ENCODE results near the gene CACNA2D3. TPM values are rescaled to one million over a fixed set of nuclear protein-coding genes. Genes with fewer than 3 reads are reported as not detected.

Gene CACNA2D3
- total RNA-seq, 1 donor from 2014 or later: 0.70 TPM

GRCh38 chr3:54621184-54621583 lies 498.8 kb downstream of the CACNA2D3 start:
- Mint-ChIP-seq H3K27ac (ENCODE audit: unreplicated experiment) (no peak overlapping the region), H3K36me3 (ENCODE audit: low read depth, unreplicated experiment) (no peaks in the 10 kb centered on the region)
- no peak for FAIRE-seq

GRCh38 chr3:54622678-54623077 lies 500.3 kb downstream of the CACNA2D3 start:
- no peak for TF ChIP-seq EZH2 (IDR thresholded peaks at IDR 0.05; ENCODE audit: insufficient read depth, low read length)
- TF ChIP-seq CTCF (IDR thresholded peaks at IDR 0.05; ENCODE audit: insufficient read depth, low read depth, low read length): no peak
- DNase-seq (ENCODE audit: low read depth) (no peak), FAIRE-seq (no peak)
- H3K9ac ChIP-seq (ENCODE audit: low read length): no peak overlapping the region
- no peak overlapping the region for H3K4me2 ChIP-seq (ENCODE audit: low read length)
- H3K79me2 ChIP-seq (ENCODE audit: insufficient read depth, low read length): no peaks in the 10 kb centered on the region
- H3K4me3 ChIP-seq (ENCODE audit: insufficient read depth, low read depth, low read length): no peak overlapping the region
- no peaks in the 10 kb centered on the region for H3K4me1 Mint-ChIP-seq (ENCODE audit: low read depth, unreplicated experiment)
- H3K4me1 ChIP-seq (ENCODE audit: insufficient read depth, low read length): peaks cover 2% of the 10 kb centered on the region
- H3K27me3 ChIP-seq (ENCODE audit: insufficient read depth, low read length): no peaks in the 10 kb centered on the region
- no peak overlapping the region for H3K27ac ChIP-seq (ENCODE audit: low read depth, low read length)
- H4K20me1 ChIP-seq (ENCODE audit: insufficient read depth, low read length): no peaks in the 10 kb centered on the region
- H3K36me3 ChIP-seq (ENCODE audit: insufficient read depth, low read length): no peaks in the 10 kb centered on the region
- H3K36me3 Mint-ChIP-seq (ENCODE audit: low read depth, unreplicated experiment): no peaks in the 10 kb centered on the region
- no peak overlapping the region for H2AFZ ChIP-seq (ENCODE audit: low read depth, low read length)
- no peaks in the 10 kb centered on the region for H3K9me3 ChIP-seq (ENCODE audit: insufficient read depth, low read depth, low read length)
- no peak overlapping the region for H3K27ac Mint-ChIP-seq (ENCODE audit: unreplicated experiment)
- no peaks in the 10 kb centered on the region for H3K9me3 Mint-ChIP-seq (ENCODE audit: unreplicated experiment)
- H3K27me3 Mint-ChIP-seq (ENCODE audit: low read depth, unreplicated experiment): peaks cover 33% of the 10 kb centered on the region
- H3K4me3 Mint-ChIP-seq (ENCODE audit: unreplicated experiment): no peak overlapping the region

More at GRCh38 chr3:54621184-54621583, 498.8 kb downstream of the CACNA2D3 start:
- Histone ChIP-seq H3K79me2 (ENCODE audit: insufficient read depth, low read length) (no peaks in the 10 kb centered on the region), H3K4me2 (ENCODE audit: low read length) (no peak overlapping the region), H3K27ac (ENCODE audit: low read depth, low read length) (no peak overlapping the region), H3K36me3 (ENCODE audit: insufficient read depth, low read length) (no peaks in the 10 kb centered on the region), H4K20me1 (ENCODE audit: insufficient read depth, low read length) (no peaks in the 10 kb centered on the region), H3K9me3 (ENCODE audit: insufficient read depth, low read depth, low read length) (no peaks in the 10 kb centered on the region), H3K4me1 (ENCODE audit: insufficient read depth, low read length) (peaks cover 2% of the 10 kb centered on the region), H3K27me3 (ENCODE audit: insufficient read depth, low read length) (no peaks in the 10 kb centered on the region), H3K4me3 (ENCODE audit: insufficient read depth, low read depth, low read length) (no peak overlapping the region), H2AFZ (ENCODE audit: low read depth, low read length) (no peak overlapping the region), H3K9ac (ENCODE audit: low read length) (no peak overlapping the region)
- Mint-ChIP-seq H3K4me1 (ENCODE audit: low read depth, unreplicated experiment) (no peaks in the 10 kb centered on the region), H3K9me3 (ENCODE audit: unreplicated experiment) (no peaks in the 10 kb centered on the region), H3K27me3 (ENCODE audit: low read depth, unreplicated experiment) (peaks cover 33% of the 10 kb centered on the region), H3K4me3 (ENCODE audit: unreplicated experiment) (no peak overlapping the region)
- DNase-seq (ENCODE audit: low read depth): peak; percentile 5
- TF ChIP-seq EZH2 (IDR thresholded peaks at IDR 0.05; ENCODE audit: insufficient read depth, low read length): no peak
- no peak for TF ChIP-seq CTCF (IDR thresholded peaks at IDR 0.05; ENCODE audit: insufficient read depth, low read depth, low read length)

GRCh38 chr3:54625805-54626787 lies 503.7 kb downstream of the CACNA2D3 start:
- no peaks in the 10 kb centered on the region for H3K9me3 Mint-ChIP-seq (ENCODE audit: unreplicated experiment)
- FAIRE-seq (no peak), DNase-seq (ENCODE audit: low read depth) (no peak)
- Histone ChIP-seq H3K9me3 (ENCODE audit: insufficient read depth, low read depth, low read length) (no peaks in the 10 kb centered on the region), H3K4me2 (ENCODE audit: low read length) (no peak overlapping the region), H4K20me1 (ENCODE audit: insufficient read depth, low read length) (no peaks in the 10 kb centered on the region), H3K4me1 (ENCODE audit: insufficient read depth, low read length) (peaks cover 2% of the 10 kb centered on the region), H3K27ac (ENCODE audit: low read depth, low read length) (no peak overlapping the region), H3K79me2 (ENCODE audit: insufficient read depth, low read length) (no peaks in the 10 kb centered on the region), H2AFZ (ENCODE audit: low read depth, low read length) (no peak overlapping the region), H3K36me3 (ENCODE audit: insufficient read depth, low read length) (no peaks in the 10 kb centered on the region), H3K9ac (ENCODE audit: low read length) (no peak overlapping the region), H3K4me3 (ENCODE audit: insufficient read depth, low read depth, low read length) (no peak overlapping the region), H3K27me3 (ENCODE audit: insufficient read depth, low read length) (no peaks in the 10 kb centered on the region)
- H3K27me3 Mint-ChIP-seq (ENCODE audit: low read depth, unreplicated experiment): peaks cover 22% of the 10 kb centered on the region
- TF ChIP-seq CTCF (IDR thresholded peaks at IDR 0.05; ENCODE audit: insufficient read depth, low read depth, low read length): no peak
- no peak for TF ChIP-seq EZH2 (IDR thresholded peaks at IDR 0.05; ENCODE audit: insufficient read depth, low read length)
- H3K4me3 Mint-ChIP-seq (ENCODE audit: unreplicated experiment): no peak overlapping the region
- H3K4me1 Mint-ChIP-seq (ENCODE audit: low read depth, unreplicated experiment): peaks cover 1% of the 10 kb centered on the region
- H3K27ac Mint-ChIP-seq (ENCODE audit: unreplicated experiment): no peak overlapping the region
- no peaks in the 10 kb centered on the region for H3K36me3 Mint-ChIP-seq (ENCODE audit: low read depth, unreplicated experiment)
